Keratinocyte (primary cell): Measurements from ENCODE around the gene CTDSP1. TPM values are rescaled to one million over a fixed set of nuclear protein-coding genes. Genes with fewer than 3 reads are reported as not detected.

Experiments
- DNase-seq: peaks from one replicate; pipeline ENCODE4 v3.0.0-alpha.2; 2011; ENCODE audit warnings: low read depth, missing footprints, low spot score
- FAIRE-seq: peaks from 2 replicates; lab custom pipeline; 2011; peaks lifted over from hg19 to GRCh38; lab: Jason Lieb, UNC
- H2AFZ ChIP-seq: 2 replicates; pipeline ENCODE4 v1.6.0; 2012; ENCODE audit warnings: low read length, control low read depth, inconsistent platforms; ENCODE audit not compliant: control insufficient read depth
- H3K27ac ChIP-seq: 2 replicates; pipeline ENCODE4 v1.5.1; 2011; ENCODE audit warnings: low read length; ENCODE audit not compliant: control insufficient read depth, insufficient read depth
- H3K27me3 ChIP-seq: 3 replicates; pipeline ENCODE4 v1.6.0; 2011; ENCODE audit warnings: low read length; ENCODE audit not compliant: control insufficient read depth, insufficient read depth; ENCODE audit errors: extremely low read depth
- H3K36me3 ChIP-seq, 2 experiments: 2 replicates in 1 of 2; 3 replicates in 1 of 2; pipeline ENCODE4 v1.5.1; 2011; ENCODE audit warnings: low read length in 2 of 2, mild to moderate bottlenecking in 1 of 2; ENCODE audit not compliant: control insufficient read depth in 2 of 2, insufficient read depth in 2 of 2; ENCODE audit errors: extremely low read depth in 1 of 2
- H3K4me1 ChIP-seq: 3 replicates; pipeline ENCODE4 v1.5.1; 2011; ENCODE audit warnings: low read length; ENCODE audit not compliant: control insufficient read depth, insufficient read depth; ENCODE audit errors: extremely low read depth
- H3K4me2 ChIP-seq: 3 replicates; pipeline ENCODE4 v1.6.0; 2011; ENCODE audit warnings: low read depth, low read length; ENCODE audit not compliant: control insufficient read depth, insufficient read depth; ENCODE audit errors: extremely low read depth
- H3K4me3 ChIP-seq, 3 experiments: fragments of 200-600 bp in 1 of 3; sonication (generic) in 1 of 3; 2 replicates in 2 of 3; 3 replicates in 1 of 3; pipeline ENCODE4 v1.5.1; 2011 to 2016; ENCODE audit warnings: low read length in 3 of 3, mild to moderate bottlenecking in 3 of 3, control low read depth in 2 of 3, inconsistent platforms in 1 of 3, low read depth in 1 of 3, mixed read lengths in 1 of 3, mixed run types in 1 of 3, moderate library complexity in 1 of 3; ENCODE audit not compliant: control insufficient read depth in 2 of 3, insufficient read depth in 2 of 3; ENCODE audit errors: extremely low read depth in 1 of 3
- H3K79me2 ChIP-seq: 2 replicates; pipeline ENCODE4 v1.6.0; 2012; ENCODE audit warnings: low read length; ENCODE audit not compliant: control insufficient read depth, insufficient read depth
- H3K9ac ChIP-seq: 3 replicates; pipeline ENCODE4 v1.6.0; 2011; ENCODE audit warnings: low read length; ENCODE audit not compliant: control insufficient read depth, insufficient read depth; ENCODE audit errors: extremely low read depth
- H3K9me1 ChIP-seq: 3 replicates; pipeline ENCODE4 v1.6.0; 2011; ENCODE audit warnings: low read length; ENCODE audit not compliant: control insufficient read depth, insufficient read depth; ENCODE audit errors: extremely low read depth
- H3K9me3 ChIP-seq: 2 replicates; pipeline ENCODE4 v1.5.1; 2012; ENCODE audit warnings: low read depth, low read length; ENCODE audit not compliant: control insufficient read depth
- H4K20me1 ChIP-seq: 3 replicates; pipeline ENCODE4 v1.6.0; 2011; ENCODE audit warnings: low read length; ENCODE audit not compliant: control insufficient read depth, insufficient read depth; ENCODE audit errors: extremely low read depth
- CTCF ChIP-seq, 3 experiments: IDR thresholded peaks in 1 of 3; conservative IDR thresholded peaks in 1 of 3; optimal IDR thresholded peaks in 1 of 3; 2 replicates in 2 of 3; 3 replicates in 1 of 3; pipeline versions ENCODE3 to v1.5.1; 2011; ENCODE audit warnings: low read length in 3 of 3, mild to moderate bottlenecking in 3 of 3, moderate library complexity in 2 of 3, control low read depth in 1 of 3, inconsistent platforms in 1 of 3; ENCODE audit not compliant: insufficient read depth in 2 of 3; ENCODE audit errors: extremely low read depth in 1 of 3
- EZH2 ChIP-seq: IDR thresholded peaks from one replicate; pipeline ENCODE4 v1.6.1; 2012; ENCODE audit warnings: inconsistent platforms, mild to moderate bottlenecking, low read length, moderate library complexity
- dilution Hi-C: fragments of 300-500 bp; cut with MboI; formaldehyde crosslinking; loops from one replicate; pipeline ENCODE4 v1.7.0; 2020; ENCODE audit warnings: low sequenced_read_pairs; ENCODE audit not compliant: extremely low pct_ligation_motif_present
- polyA plus RNA-seq, 5 experiments: library from polyadenylated mRNA; depleted of rRNA in 3 of 5; stranded (reverse) in 3 of 5; stranded (forward) in 1 of 5; unstranded in 1 of 5; fragments of >200 nt; gene quantifications; 1 replicate in 1 of 5; 2 replicates in 3 of 5; 3 replicates in 1 of 5; pipeline versions ENCODE4 v1.2.1 to v1.2.3, GENCODE V29; 2011 to 2012; ENCODE audit warnings: missing spikeins in 2 of 5, low read depth in 1 of 5, low replicate concordance in 1 of 5

Gene CTDSP1
- polyA plus RNA-seq, 1 donor (not counting 4 experiments of a cell fraction or from before 2014, with no cell fraction given), result 38.7 TPM

DNA sequence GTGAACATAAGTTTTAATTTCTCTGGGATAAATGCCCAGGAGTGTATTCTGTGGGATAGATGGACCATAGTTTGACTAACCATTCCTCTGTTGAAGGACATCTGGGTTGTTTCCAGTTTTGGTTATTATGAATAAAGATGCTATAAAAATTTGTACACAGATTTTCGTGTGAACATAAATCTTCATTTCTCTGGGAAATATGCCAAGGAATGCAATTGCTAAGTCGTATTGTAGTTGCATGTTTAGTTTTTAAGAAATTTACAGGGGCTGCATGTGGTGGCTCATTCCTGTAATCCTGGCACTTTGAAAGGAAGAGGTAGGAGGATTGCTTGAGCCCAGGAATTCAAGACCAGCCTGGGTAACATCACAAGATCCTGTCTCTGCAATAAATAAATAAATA, 24.5 kb upstream of the CTDSP1 start:
- Histone ChIP-seq H3K27me3 (no peaks in the 10 kb centered on the region), H3K9me1 (no peaks in the 10 kb centered on the region), H4K20me1 (no peaks in the 10 kb centered on the region), H3K36me3 (no peaks in the 10 kb centered on the region), H3K4me1 (peaks cover 7% of the 10 kb centered on the region), H3K4me2 (no peak overlapping the region), H3K79me2 (no peaks in the 10 kb centered on the region), H3K27ac (no peak overlapping the region), H3K9me3 (no peaks in the 10 kb centered on the region), H3K9ac (no peak overlapping the region), H3K4me3 (no peak overlapping the region), H2AFZ (no peak overlapping the region)
- dilution Hi-C loops, result no loop called here
- no peak for TF ChIP-seq CTCF (optimal IDR thresholded peaks at IDR 0.05 in 1 of 3, IDR thresholded peaks at IDR 0.05 in 1 of 3, conservative IDR thresholded peaks at IDR 0.05 in 1 of 3; ENCODE audit: extremely low read depth in 1 of 3, insufficient read depth in 2 of 3, low read length in 3 of 3)
- TF ChIP-seq EZH2, result no peak
- DNase-seq (no peak), FAIRE-seq (no peak)

DNA sequence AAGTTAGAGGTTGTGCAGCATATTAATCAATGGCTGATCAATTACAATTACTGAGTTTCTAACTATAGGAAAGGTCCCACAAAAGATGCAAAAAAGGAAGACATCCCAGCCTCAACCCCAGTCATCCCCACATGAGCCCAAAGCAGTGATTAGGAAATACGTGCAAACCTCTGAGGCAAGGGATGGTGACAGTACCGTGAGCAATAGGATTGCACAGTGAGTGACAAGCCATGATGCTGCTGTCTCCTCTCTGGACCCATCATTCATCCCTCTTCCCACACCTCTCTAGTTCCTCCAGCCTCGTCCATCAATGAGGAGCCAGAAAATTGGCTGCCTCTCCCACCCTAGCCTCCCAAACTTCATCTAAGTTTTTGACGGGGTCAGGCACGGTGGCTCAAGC, 21.6 kb upstream of the CTDSP1 start:
- DNase-seq (no peak), FAIRE-seq (no peak)
- no peak overlapping the region for H3K4me2 ChIP-seq
- H3K36me3 ChIP-seq, result no peaks in the 10 kb centered on the region
- peaks cover 16% of the 10 kb centered on the region for H3K27me3 ChIP-seq
- no peaks in the 10 kb centered on the region for H3K79me2 ChIP-seq
- TF ChIP-seq CTCF (optimal IDR thresholded peaks at IDR 0.05 in 1 of 3, IDR thresholded peaks at IDR 0.05 in 1 of 3, conservative IDR thresholded peaks at IDR 0.05 in 1 of 3; ENCODE audit: extremely low read depth in 1 of 3, insufficient read depth in 2 of 3, low read length in 3 of 3) (no peak), EZH2 (no peak)
- no peak overlapping the region for H3K27ac ChIP-seq
- H3K9ac ChIP-seq, result no peak overlapping the region
- no peaks in the 10 kb centered on the region for H4K20me1 ChIP-seq
- dilution Hi-C loops, result no loop called here
- H3K4me3 ChIP-seq, result no peak overlapping the region
- H3K4me1 ChIP-seq, result peaks cover 11% of the 10 kb centered on the region
- H3K9me3 ChIP-seq, result no peaks in the 10 kb centered on the region
- no peaks in the 10 kb centered on the region for H3K9me1 ChIP-seq
- no peak overlapping the region for H2AFZ ChIP-seq
